K562 (cell line): ENCODE measurements around the gene CLDND1. TPM values are rescaled to one million over a fixed set of nuclear protein-coding genes. Genes with fewer than 3 reads are reported as not detected.

ENCODE experiments used
- ATAC-seq: fragments of 200-7000 bp; cut with Tn5 transposase; 3 replicates; pipeline ENCODE4 v1.9.1; 2020; ENCODE audit warnings: moderate library complexity
- BruUV-seq: library from RNA; stranded (reverse); fragments of 400-500 nt; replicated peaks from 2 replicates; lab custom pipeline; 2021; lab: Mats Ljungman, UMichigan
- CTCF ChIA-PET: fragments of 300-600 bp; formaldehyde crosslinking; extraction: SDS; loops from one replicate; lab custom pipeline; 2021; ENCODE audit warnings: low intra/inter-chr PET ratio; lab: Yijun Ruan, JAX
- POLR2A ChIA-PET: fragments of 300-600, 350-650 bp; sonication (Branson Sonifier 250); formaldehyde crosslinking; extraction: SDS; loops from one replicate; lab custom pipeline; 2021; ENCODE audit warnings: antibody characterized with exemption, inconsistent platforms; lab: Yijun Ruan, JAX
- DNase-seq, 4 experiments: peaks; one replicate each; pipeline versions ENCODE4 v3.0.0 to v3.0.0-alpha.2; 2011 to 2018; ENCODE audit warnings: low spot score in 3 of 4, mixed read lengths in 3 of 4; ENCODE audit errors: extremely low read depth in 1 of 4
- FAIRE-seq: peaks from 2 replicates; lab custom pipeline; 2011; peaks lifted over from hg19 to GRCh38; lab: Jason Lieb, UNC
- H2AFZ ChIP-seq: 2 replicates; pipeline ENCODE4 v1.6.0; 2011; ENCODE audit warnings: low read depth, low read length, control low read depth, inconsistent platforms
- H3K27ac ChIP-seq: fragments of 200-600 bp; 3 replicates; pipeline ENCODE4 v1.8.0; 2011; ENCODE audit warnings: low read depth, mild to moderate bottlenecking, control low read depth, inconsistent platforms, low read length, moderate library complexity, mixed read lengths; ENCODE audit errors: extremely low read depth
- H3K27me3 ChIP-seq, 2 experiments: fragments of 300-600 bp in 1 of 2; 2 replicates in 1 of 2; 3 replicates in 1 of 2; pipeline versions ENCODE4 v1.6.0 to v1.8.0; 2011; ENCODE audit warnings: inconsistent platforms in 2 of 2, low read length in 2 of 2, mild to moderate bottlenecking in 1 of 2, mixed read lengths in 1 of 2, moderate library complexity in 1 of 2; ENCODE audit not compliant: control insufficient read depth in 2 of 2, insufficient read depth in 2 of 2
- H3K36me3 ChIP-seq: fragments of 300-600 bp; 3 replicates; pipeline ENCODE4 v1.8.0; 2011; ENCODE audit warnings: mild to moderate bottlenecking, low read length, inconsistent platforms; ENCODE audit not compliant: control insufficient read depth, insufficient read depth
- H3K4me1 ChIP-seq, 2 experiments: fragments of 200-600 bp in 1 of 2; replicated peaks in 1 of 2; 2 replicates in 1 of 2; 3 replicates in 1 of 2; pipeline versions ENCODE4 v1.5.1 to v1.8.0; 2011; ENCODE audit warnings: inconsistent platforms in 2 of 2, low read length in 2 of 2, mild to moderate bottlenecking in 1 of 2, mixed read lengths in 1 of 2, moderate library complexity in 1 of 2; ENCODE audit not compliant: control insufficient read depth in 2 of 2, insufficient read depth in 2 of 2
- H3K4me2 ChIP-seq: 2 replicates; pipeline ENCODE4 v1.6.1; 2011; ENCODE audit warnings: low read length, control low read depth, inconsistent platforms, mixed read lengths; ENCODE audit not compliant: insufficient read depth
- H3K4me3 ChIP-seq: fragments of 200-600 bp; sonication (generic), shearing (Covaris generic); 2 replicates; pipeline ENCODE4 v1.5.1; 2016; ENCODE audit warnings: control low read depth, inconsistent platforms
- H3K79me2 ChIP-seq: fragments of 200-600 bp; 3 replicates; pipeline ENCODE4 v1.8.0; 2011; ENCODE audit warnings: low read length, inconsistent platforms; ENCODE audit not compliant: control insufficient read depth, insufficient read depth
- H3K9ac ChIP-seq, 2 experiments: 2 replicates each; pipeline versions ENCODE4 v1.6.0 to v1.6.1; 2011; ENCODE audit warnings: low read depth in 2 of 2, low read length in 2 of 2, control low read depth in 1 of 2, inconsistent platforms in 1 of 2, mild to moderate bottlenecking in 1 of 2, mixed read lengths in 1 of 2; ENCODE audit not compliant: insufficient read depth in 1 of 2
- H3K9me1 ChIP-seq: one replicate; pipeline ENCODE4 v1.6.0; 2011; ENCODE audit warnings: inconsistent platforms, mild to moderate bottlenecking, low read length, moderate library complexity; ENCODE audit not compliant: control insufficient read depth, insufficient read depth
- H3K9me3 ChIP-seq: replicated peaks from 2 replicates; pipeline ENCODE4 v1.5.1; 2011; ENCODE audit warnings: low read depth, low read length, inconsistent platforms; ENCODE audit not compliant: control insufficient read depth, insufficient read depth
- H4K20me1 ChIP-seq: replicated peaks from 2 replicates; pipeline ENCODE4 v1.6.1; 2011; ENCODE audit warnings: low read length, inconsistent platforms, mixed read lengths; ENCODE audit not compliant: control insufficient read depth, insufficient read depth
- BDP1 ChIP-seq: IDR thresholded peaks from 3 replicates; pipeline ENCODE4 v1.6.1; 2011; ENCODE audit not compliant: insufficient read length, insufficient read depth
- FOXM1 ChIP-seq, 2 experiments: fragments of 450-650 bp in 1 of 2; sonication (generic) in 1 of 2; formaldehyde crosslinking in 1 of 2; IDR thresholded peaks; 2 replicates each; pipeline versions ENCODE4 v1.6.1 to v1.9.0; 2017 to 2022; ENCODE audit warnings: low read depth in 2 of 2, mild to moderate bottlenecking in 2 of 2, missing genetic modification reagents in 1 of 2, moderate library complexity in 1 of 2
- HNRNPK ChIP-seq: fragments of 200-400 bp; formaldehyde crosslinking; IDR thresholded peaks from one replicate; pipeline ENCODE4 v1.6.1; 2018; ENCODE audit warnings: mild to moderate bottlenecking, low read depth, low read length; ENCODE audit not compliant: poor library complexity, severe bottlenecking
- NFE2L1 ChIP-seq: fragments of 450-650 bp; IDR thresholded peaks from 2 replicates; pipeline ENCODE4 v1.6.1; 2016; ENCODE audit warnings: missing genetic modification characterization, low read depth, mild to moderate bottlenecking, missing compliant biosample characterization, moderate library complexity, borderline replicate concordance
- SUPT5H ChIP-seq: fragments of 450-650 bp; IDR thresholded peaks from 2 replicates; pipeline ENCODE4 v1.6.1; 2016
- ZNF121 ChIP-seq: sonication (generic); formaldehyde crosslinking; conservative IDR thresholded peaks from 2 replicates; pipeline ENCODE4 v1.8.0; 2022; ENCODE audit warnings: missing genetic modification reagents
- ZNF165 ChIP-seq: fragments of 250-450 bp; sonication (Bioruptor Pico); IDR thresholded peaks from 2 replicates; pipeline ENCODE4 v1.4.0; 2020; ENCODE audit warnings: borderline replicate concordance
- WGBS: fragments of 100-300 bp; shearing (Covaris generic); methylation state at CpG from one replicate; pipeline ENCODE4 v1.1.6; 2016; ENCODE audit warnings: low coverage, mixed read lengths; ENCODE audit not compliant: insufficient coverage; ENCODE audit errors: missing lambda C conversion rate; 5-methylcytosine and 5-hydroxymethylcytosine counted together
- in situ Hi-C: fragments of 300-500 bp; cut with MboI; formaldehyde crosslinking; loops from 4 replicates; pipeline ENCODE4 v1.15.0; 2018; ENCODE audit warnings: inconsistent platforms, mixed read lengths
- intact Hi-C: fragments of 100-400 bp; cut with micrococcal nuclease; formaldehyde crosslinking; loops from 2 replicates; pipeline ENCODE4 v1.14.2; 2022
- polyA plus RNA-seq, 8 experiments: library from polyadenylated mRNA; depleted of rRNA in 4 of 8; stranded (reverse) in 5 of 8; unstranded in 3 of 8; fragments of >200 nt; fragmentation: Nextera tagmentation in 2 of 8; fragmentation: Illumina TruSeq in 1 of 8; extraction: Ambion mirVana in 2 of 8; extraction: Trizol in 1 of 8; gene quantifications; 2 replicates each; pipeline versions ENCODE4 v1.2.1 to v1.2.3, GENCODE V29; 2011 to 2014; ENCODE audit warnings: inconsistent platforms in 1 of 8, missing spikeins in 1 of 8
- total RNA-seq, 7 experiments: library from RNA; depleted of rRNA in 6 of 7; stranded (reverse); fragments of >200 nt in 6 of 7; fragmentation: Illumina TruSeq in 2 of 7; extraction: Trizol in 2 of 7; gene quantifications; 2 replicates each; pipeline versions ENCODE4 v1.2.1 to v1.2.3, GENCODE V29; 2011 to 2021; ENCODE audit warnings: low replicate concordance in 1 of 7
- TF ChIP-seq, protein P1 (sequence below): fragments of 450-650 bp; IDR thresholded peaks from 2 replicates; pipeline ENCODE4 v1.6.1; 2018; ENCODE audit warnings: mild to moderate bottlenecking, low read depth; ENCODE audit not compliant: partially characterized antibody
- TF ChIP-seq, protein P2 (sequence below): fragments of 250-450 bp; sonication (Bioruptor Pico); IDR thresholded peaks from 2 replicates; pipeline ENCODE4 v1.5.0; 2021; ENCODE audit warnings: mild to moderate bottlenecking, borderline replicate concordance

Gene CLDND1
- total and polyA plus RNA-seq, 9 of the 15 experiments (the other 6 are each of a cell fraction or from before 2014, with no cell fraction given), result 29.2 to 141 (median 60.7) TPM

DNA sequence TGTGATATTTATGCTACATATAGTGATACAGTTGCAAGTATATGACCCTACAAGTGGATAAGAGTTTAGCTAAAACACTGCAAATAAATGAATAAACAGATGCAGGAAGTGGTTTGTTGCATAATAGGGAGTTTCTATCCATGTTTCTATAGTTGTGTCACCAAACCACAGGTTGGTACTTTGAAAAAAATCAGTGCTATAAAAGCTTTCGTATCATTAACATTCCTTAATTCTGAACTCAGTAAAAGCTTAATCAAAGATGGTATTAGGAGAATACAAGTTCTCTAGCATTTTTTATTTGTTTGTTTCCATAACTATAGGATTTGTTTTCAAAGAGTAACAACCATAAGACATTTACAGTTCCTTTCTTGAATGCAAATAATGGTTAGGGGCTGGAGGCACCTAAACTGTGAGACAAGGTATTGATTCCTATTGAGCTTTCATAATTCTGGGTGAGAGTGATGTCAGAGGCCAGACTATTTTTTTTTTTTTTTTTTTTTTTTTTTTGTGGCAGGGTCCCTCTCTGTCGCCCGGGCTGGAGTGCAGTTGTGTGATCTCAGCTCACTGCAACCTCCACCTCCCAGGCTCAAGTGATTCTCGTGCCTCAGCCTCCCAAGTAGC is 41.1 kb upstream of the CLDND1 start:
- CTCF ChIA-PET, result no interaction called here
- no peak for ATAC-seq
- Histone ChIP-seq H3K79me2 (no peaks in the 10 kb centered on the region), H2AFZ (no peak overlapping the region), H3K4me1 (no peaks in the 10 kb centered on the region; a peak in 2 of 5 replicates), H3K36me3 (no peaks in the 10 kb centered on the region), H4K20me1 (no peaks in the 10 kb centered on the region), H3K9me1 (no peaks in the 10 kb centered on the region), H3K27me3 (no peaks in the 10 kb centered on the region), H3K9me3 (no peaks in the 10 kb centered on the region), H3K9ac (no peak overlapping the region), H3K27ac (no peak overlapping the region), H3K4me3 (no peak overlapping the region), H3K4me2 (no peak overlapping the region)
- in situ Hi-C loops (no loop called here), intact Hi-C loops (no loop called here)
- POLR2A ChIA-PET, result no interaction called here
- no peak for TF ChIP-seq NFE2L1 (tag)
- TF ChIP-seq SUPT5H, result no peak
- TF ChIP-seq, protein P1, sequence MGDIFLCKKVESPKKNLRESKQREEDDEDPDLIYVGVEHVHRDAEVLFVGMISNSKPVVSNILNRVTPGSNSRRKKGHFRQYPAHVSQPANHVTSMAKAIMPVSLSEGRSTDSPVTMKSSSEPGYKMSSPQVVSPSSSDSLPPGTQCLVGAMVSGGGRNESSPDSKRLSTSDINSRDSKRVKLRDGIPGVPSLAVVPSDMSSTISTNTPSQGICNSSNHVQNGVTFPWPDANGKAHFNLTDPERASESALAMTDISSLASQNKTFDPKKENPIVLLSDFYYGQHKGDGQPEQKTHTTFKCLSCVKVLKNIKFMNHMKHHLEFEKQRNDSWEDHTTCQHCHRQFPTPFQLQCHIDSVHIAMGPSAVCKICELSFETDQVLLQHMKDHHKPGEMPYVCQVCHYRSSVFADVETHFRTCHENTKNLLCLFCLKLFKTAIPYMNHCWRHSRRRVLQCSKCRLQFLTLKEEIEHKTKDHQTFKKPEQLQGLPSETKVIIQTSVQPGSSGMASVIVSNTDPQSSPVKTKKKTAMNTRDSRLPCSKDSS, result no peak
- TF ChIP-seq, protein P2, sequence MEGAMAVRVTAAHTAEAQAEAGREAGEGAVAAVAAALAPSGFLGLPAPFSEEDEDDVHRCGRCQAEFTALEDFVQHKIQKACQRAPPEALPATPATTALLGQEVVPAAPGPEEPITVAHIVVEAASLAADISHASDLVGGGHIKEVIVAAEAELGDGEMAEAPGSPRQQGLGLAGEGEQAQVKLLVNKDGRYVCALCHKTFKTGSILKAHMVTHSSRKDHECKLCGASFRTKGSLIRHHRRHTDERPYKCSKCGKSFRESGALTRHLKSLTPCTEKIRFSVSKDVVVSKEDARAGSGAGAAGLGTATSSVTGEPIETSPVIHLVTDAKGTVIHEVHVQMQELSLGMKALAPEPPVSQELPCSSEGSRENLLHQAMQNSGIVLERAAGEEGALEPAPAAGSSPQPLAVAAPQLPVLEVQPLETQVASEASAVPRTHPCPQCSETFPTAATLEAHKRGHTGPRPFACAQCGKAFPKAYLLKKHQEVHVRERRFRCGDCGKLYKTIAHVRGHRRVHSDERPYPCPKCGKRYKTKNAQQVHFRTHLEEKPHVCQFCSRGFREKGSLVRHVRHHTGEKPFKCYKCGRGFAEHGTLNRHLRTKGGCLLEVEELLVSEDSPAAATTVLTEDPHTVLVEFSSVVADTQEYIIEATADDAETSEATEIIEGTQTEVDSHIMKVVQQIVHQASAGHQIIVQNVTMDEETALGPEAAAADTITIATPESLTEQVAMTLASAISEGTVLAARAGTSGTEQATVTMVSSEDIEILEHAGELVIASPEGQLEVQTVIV (CRISPR knock-in tag), result no peak
- TF ChIP-seq HNRNPK, result no peak
- no peak for TF ChIP-seq ZNF165 (CRISPR knock-in tag)
- TF ChIP-seq ZNF121, result no peak
- no peak for TF ChIP-seq BDP1
- TF ChIP-seq FOXM1 (IDR thresholded peaks at IDR 0.05; ENCODE audit: low read depth), result no peak
- no peak for TF ChIP-seq FOXM1 (CRISPR knock-in tag; IDR thresholded peaks at IDR 0.05; ENCODE audit: low read depth)
- WGBS, result 30% methylated on average over 2 of the region's 4 CpGs
- no TSS peak for BruUV-seq
- no peak for DNase-seq
- no peak for FAIRE-seq
